Right ventricle myocardium inferior (tissue), 1 donor: Measurements from ENCODE around the gene SH3GL3. TPM values are rescaled to one million over a fixed set of nuclear protein-coding genes. Genes with fewer than 3 reads are reported as not detected.
A peak's percentile ranks its signal among the peaks of the same experiment; 100 is the strongest.

Source experiments
- ATAC-seq: fragments of 200-7000 bp; cut with Tn5 transposase; one replicate; pipeline ENCODE4 v1.9.1; 2020; ENCODE audit warnings: mild to moderate bottlenecking, moderate library complexity
- DNase-seq: peaks from one replicate; pipeline ENCODE4 v3.0.0; 2021; ENCODE audit errors: missing footprints
- intact Hi-C: fragments of 100-400 bp; cut with DNase I; formaldehyde crosslinking; loops from one replicate; pipeline ENCODE4 v1.11.0; 2022
- total RNA-seq: library from RNA; stranded (reverse); fragmentation: NEBNext Ultra II Directional; extraction: Animal tissue kit (Norgen Biotek cat#: 25700); gene quantifications from one replicate; pipeline ENCODE4 v1.2.1, GENCODE V29; 2021
- donor health status: DM: no; HTN: yes; CAD: no; lungs with severe emphysema.

SH3GL3 gene
- total RNA-seq, 1 donor from 2014 or later: not detected

DNA sequence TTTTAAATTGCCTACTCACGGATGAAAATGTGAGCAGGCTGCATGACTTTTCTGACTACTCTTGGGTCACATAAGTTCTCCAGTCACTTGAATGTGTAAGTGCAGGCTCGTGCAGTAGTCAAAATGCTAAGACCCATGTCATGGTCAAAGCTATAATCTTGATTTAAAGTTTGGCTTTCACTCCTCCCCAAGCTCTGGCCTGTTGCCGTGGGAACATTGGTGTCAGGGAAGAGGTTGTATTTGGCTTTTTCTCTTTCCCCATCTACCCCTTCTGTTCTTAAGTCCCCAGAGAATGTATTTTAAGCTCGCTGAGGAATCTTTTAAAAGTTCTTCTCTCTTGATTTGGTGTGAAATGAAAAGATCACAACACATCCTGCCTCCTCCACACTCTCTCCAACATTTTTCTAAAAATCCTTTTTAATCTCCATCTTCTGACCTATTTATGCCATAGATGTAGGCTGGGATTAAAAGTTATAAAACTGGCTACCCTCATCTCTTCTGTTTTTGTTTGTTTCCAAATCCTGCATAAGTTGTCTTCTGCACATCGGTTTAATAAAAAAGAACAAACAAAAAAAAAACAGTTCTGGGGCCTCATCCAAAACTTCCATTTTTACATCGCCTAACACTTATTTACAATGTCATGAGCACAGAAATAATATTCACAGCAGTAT, 145.4 kb downstream of the SH3GL3 start:
- intact Hi-C loops: no loop called here
- ATAC-seq: no peak

DNA sequence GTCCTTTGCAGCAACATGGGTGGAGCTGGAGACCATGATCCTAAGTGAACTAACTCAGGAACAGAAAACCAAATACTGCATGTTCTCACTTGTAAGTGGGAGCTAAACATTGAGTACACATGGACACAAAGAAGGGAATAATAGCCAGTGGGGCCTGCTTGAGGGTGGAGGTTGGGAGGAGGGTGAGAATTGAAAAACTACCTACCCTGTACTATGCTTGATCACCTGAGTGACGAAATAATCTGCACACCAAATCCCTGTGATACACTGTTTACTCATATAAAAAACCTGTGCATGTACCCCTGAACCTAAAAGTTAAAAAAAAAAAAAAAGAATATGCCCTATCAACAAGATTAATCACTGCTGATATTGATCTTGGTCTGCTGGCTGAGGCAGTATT, 148.1 kb downstream of the SH3GL3 start:
- intact Hi-C loops: no loop called here
- no peak for ATAC-seq
- no peak for DNase-seq

More for the DNA sequence above, 145.4 kb downstream of the SH3GL3 start:
- DNase-seq: no peak

DNA sequence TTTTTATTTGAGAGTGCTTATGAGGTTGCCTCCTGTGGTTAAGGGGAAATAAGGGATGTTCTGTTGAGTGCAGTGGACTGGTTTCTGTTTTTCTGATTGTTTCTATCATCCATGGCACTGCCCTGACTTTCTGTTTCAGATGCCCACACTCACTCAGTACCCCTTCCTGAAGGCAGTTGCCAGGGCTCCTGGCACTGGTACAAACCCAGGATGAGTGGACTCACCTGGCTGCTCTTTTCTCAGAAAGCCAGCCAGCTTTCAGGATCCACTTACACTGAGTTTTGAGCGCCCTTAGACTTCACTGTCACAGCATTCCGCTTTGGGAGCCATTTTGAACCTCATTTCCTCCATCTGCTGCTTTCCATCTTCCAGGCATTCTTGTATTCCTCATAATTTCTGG, 150.9 kb downstream of the SH3GL3 start:
- DNase-seq: no peak
- ATAC-seq: no peak
- intact Hi-C loops: no loop called here

GRCh38 chr15:83602021-83602420, 154.9 kb downstream of the SH3GL3 start:
- ATAC-seq (no peak), DNase-seq (no peak)
- intact Hi-C loops: no loop called here

GRCh38 chr15:83604549-83604948, 157.4 kb downstream of the SH3GL3 start:
- DNase-seq (no peak), ATAC-seq (no peak)
- intact Hi-C loops: no loop called here

DNA sequence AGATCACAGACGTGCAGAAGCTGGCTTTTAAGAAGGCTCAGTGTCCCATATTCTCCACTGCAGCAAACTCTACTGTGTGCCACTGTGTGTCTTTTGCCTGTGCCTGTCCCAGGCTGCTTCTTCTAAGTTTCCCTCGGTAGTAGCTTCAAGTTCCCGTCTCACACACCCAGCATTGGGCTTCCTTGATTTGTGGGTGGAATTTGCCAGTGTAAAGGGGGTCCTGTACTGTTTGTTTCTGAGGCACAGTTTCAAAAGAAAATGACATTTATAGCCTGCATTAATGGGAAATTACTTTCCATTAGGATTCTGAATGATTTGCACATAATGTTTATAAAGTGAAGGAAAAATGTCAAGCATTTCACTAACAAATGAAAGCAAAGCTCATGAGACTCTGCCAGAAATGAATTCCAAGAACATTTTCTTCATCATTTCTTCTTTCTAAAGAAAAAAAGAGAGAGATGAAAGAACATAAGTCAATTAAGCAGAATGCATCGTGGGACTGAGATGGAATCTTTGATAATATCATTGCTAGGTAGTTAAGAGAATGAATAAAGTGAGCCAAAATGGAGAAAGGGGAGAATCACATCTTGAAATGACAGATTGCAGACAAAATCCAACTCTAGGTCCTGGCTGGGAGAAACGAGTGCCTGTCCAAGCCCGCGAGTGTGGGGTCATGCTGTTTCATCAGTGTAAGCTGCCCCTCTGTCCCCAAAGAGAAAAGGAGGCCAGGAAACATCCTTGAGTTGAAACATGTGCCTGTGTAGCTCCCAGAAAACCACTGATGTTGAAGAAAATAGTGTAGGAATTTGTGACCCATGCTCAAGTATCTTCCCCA, 158.2 kb downstream of the SH3GL3 start:
- ATAC-seq: peak; percentile 93

DNA sequence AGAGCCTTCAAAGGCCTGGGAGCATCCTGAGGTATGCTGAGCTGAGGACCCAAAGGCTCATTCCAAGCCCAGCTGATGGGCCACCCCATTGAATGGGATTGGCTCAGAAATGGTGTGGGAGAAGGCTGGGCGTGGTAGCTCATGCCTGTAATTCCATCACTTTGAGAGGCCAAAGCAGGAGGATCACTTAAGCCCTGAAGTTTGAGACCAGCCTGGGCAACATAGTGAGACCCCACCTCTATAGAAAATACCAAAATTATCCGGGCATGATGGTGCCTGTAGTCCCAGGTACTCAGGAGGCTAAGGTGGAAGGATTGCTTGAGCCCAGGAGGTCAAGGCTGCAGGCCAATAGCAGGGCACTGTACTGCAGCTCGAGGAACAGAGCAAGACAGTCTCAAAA, 163.0 kb downstream of the SH3GL3 start:
- intact Hi-C loops: no loop called here
- no peak for ATAC-seq
- DNase-seq: no peak

More for the DNA sequence above, 158.2 kb downstream of the SH3GL3 start:
- DNase-seq: peak; percentile 78
- intact Hi-C loops: loop anchor here (5.0 kb wide), 1 partner anchor 47 kb away; the partner anchor contains the start of gene ADAMTSL3

GRCh38 chr15:83610901-83611685, 164.0 kb downstream of the SH3GL3 start:
- ATAC-seq (no peak), DNase-seq (no peak)
- intact Hi-C loops: no loop called here

GRCh38 chr15:83612226-83612625, 165.1 kb downstream of the SH3GL3 start:
- DNase-seq (no peak), ATAC-seq (no peak)
- intact Hi-C loops: no loop called here

DNA sequence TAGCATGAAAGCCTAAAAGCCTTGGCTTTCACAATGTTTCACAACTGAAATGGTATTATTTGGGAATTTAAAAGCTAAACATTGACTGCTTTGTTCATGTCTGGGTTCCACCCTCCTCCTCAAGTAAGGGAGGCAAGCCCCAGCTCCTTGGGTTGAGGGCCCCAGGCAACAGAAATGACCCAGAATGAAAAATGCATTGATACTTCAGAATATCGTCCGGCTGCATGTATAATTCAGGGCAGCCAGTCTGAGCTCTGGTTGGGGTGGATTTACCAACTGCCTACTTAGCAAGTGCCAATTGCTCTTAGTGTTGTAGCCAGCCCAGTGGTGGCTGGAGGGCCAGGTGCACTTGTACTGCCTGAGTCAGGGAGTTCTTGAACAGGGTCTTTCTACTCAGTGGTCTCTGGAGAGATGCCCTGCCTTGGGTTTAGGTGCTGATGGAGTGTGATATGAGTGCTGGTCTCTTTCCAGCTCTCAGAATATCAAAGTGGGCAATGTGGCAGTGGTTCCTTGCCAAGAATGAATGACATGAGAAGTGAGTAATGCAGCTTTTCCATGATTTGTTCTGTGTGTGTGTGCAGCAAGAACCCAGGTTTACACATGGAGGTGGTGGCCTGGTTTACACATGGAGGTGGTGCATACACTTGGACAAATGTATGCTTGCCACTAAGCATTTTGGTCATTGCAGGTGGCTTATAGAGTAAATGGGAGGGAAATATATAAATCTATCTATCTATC, 165.9 kb downstream of the SH3GL3 start:
- intact Hi-C loops: no loop called here
- ATAC-seq: no peak
- DNase-seq: no peak

- intact Hi-C loops: no loop called here
- ATAC-seq (no peak), DNase-seq (no peak)
These were observed 166.6 kb downstream of the SH3GL3 start for GRCh38 chr15:83613714-83614113.

DNA sequence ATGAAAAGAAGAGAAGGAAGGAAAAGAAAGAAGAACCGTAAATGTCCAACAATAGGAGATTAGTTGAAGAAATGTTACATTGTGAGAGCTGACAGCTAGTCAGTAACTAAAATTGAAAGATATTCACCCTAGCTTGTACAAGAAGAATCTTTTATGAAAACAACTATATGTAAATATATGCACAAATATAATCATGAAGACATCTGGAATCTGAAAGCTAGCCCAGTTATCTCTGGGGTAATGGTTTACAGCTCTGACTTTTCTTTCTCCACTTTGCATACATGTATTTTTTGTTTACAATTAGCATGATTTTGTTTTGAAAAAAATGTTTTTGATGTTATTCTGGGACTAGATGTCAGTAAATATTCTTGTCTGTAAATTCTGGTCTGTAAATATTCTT, 169.7 kb downstream of the SH3GL3 start:
- intact Hi-C loops: no loop called here
- ATAC-seq (no peak), DNase-seq (no peak)

GRCh38 chr15:83626171-83626802, 179.1 kb downstream of the SH3GL3 start:
- ATAC-seq: no peak
- intact Hi-C loops: no loop called here
- DNase-seq: no peak

DNA sequence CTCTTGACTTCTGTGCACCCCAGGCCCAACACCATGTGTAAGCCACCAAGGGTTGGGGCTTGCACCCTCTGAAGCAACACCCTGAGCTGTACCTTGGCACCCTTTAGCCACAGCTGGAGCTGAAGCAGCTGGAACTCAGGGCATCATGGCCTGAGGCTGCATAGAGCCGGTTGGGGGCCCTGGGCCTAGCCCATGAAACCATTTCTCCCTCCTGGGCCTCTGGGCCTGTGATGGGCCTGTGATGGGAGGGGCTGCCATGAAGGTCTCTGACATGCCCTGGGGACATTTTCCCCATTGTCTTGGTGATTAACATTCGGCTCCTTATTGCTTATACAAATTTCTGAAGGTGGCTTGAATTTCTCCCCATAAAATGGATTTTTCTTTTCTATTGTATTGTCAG, 184.4 kb downstream of the SH3GL3 start:
- ATAC-seq (no peak), DNase-seq (no peak)
- intact Hi-C loops: no loop called here

DNA sequence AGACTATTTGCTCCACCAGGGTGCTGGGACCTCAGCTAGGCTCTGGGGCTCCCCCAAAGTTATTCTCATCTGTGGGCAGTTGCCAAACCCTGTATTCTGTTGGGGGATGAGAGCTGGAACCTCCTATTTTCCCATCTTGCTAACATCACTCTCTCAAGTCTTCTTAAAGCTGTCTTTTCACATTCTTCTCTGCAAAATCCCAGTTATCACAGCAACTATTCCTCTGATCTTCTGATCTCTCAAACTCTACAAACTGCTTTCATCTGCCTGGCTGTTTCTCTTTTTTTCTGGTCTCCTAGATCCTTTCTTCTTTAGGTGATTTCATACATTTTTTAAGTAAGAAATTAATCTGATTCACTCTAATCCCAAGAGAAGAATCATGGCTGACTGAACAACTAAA, 196.1 kb downstream of the SH3GL3 start:
- intact Hi-C loops: no loop called here
- DNase-seq: no peak
- ATAC-seq: no peak

DNA sequence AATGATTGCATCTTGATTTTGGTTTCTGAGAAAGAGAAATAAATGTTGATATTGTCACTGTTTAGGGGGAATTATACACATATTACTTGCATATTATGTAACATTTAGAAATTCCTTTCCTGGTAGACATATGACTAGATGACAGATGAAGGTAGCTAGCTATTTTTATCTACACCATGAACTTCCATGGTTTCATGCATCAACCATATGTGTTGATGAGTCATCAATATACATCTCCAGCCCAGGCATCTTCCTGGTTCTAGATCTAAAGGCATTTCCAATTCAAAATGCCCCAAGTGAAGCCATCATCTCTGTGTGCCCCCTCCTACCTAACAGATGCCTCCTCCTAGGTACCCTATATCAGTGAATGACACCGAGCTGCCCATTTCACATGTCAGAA, 197.3 kb downstream of the SH3GL3 start:
- no peak for DNase-seq
- ATAC-seq: no peak
- intact Hi-C loops: no loop called here

DNA sequence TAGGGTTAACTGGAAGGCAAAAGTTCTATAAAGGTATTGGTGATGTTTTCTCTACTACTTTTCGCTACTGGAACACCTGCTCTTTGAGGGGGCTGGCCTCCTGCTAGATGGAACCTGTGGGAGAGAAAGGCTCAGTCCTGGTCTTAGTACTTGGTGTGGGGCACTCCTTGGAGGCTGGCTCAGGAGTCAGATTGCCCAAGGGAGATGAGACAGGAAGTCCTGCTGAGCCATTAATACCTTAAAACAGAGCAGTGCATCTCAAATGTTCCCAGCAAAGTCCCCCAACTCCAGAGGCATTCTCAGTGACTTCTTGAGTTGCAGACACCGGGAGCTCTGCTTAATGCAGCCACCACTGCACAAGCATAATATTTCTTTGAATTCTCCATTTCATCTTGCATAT, 203.7 kb downstream of the SH3GL3 start:
- DNase-seq (no peak), ATAC-seq (no peak)
- intact Hi-C loops: loop anchor here (5.0 to 10.0 kb wide), 4 partner anchors 44 to 384 kb away; no protein-coding TSS in a partner anchor

- intact Hi-C loops: loop anchor here (5.0 to 10.0 kb wide), 4 partner anchors 44 to 383 kb away; no protein-coding TSS in a partner anchor
- DNase-seq (no peak), ATAC-seq (no peak)
These were observed 204.4 kb downstream of the SH3GL3 start for GRCh38 chr15:83651541-83651940.
